ENCODE data around the gene P2RY8. TPM values are rescaled to one million over a fixed set of nuclear protein-coding genes. Genes with fewer than 3 reads are reported as not detected.
"Not testable (repeated sequence)": the region's sequence is repeated elsewhere in the genome, so short reads cannot be mapped to it uniquely, and the experiment has no call there.

P2RY8 gene
- total RNA-seq, 1 donor, result not detected

GRCh38 chrX:1477229-1477628, 59.8 kb downstream of the P2RY8 start:
- no peak for TF ChIP-seq CTCF (IDR thresholded peaks at IDR 0.05; ENCODE audit: extremely low read depth, low read depth, low read length)
- DNase-seq (ENCODE audit: insufficient read length, low spot score, missing footprints), result no peak
- no peak overlapping the region for H3K27ac ChIP-seq (ENCODE audit: low read depth, low read length)
- H3K4me3 ChIP-seq (ENCODE audit: insufficient read depth, low read length), result no peak overlapping the region
- no peak overlapping the region for H3K4me2 ChIP-seq (ENCODE audit: insufficient read depth, low read length)
- no peaks in the 10 kb centered on the region for H3K36me3 ChIP-seq (ENCODE audit: insufficient read depth, low read length)
- no peaks in the 10 kb centered on the region for H3K79me2 ChIP-seq (ENCODE audit: insufficient read depth, low read length)
- no peaks in the 10 kb centered on the region for H3K9me3 ChIP-seq (ENCODE audit: low read depth, low read length)
- H2AFZ ChIP-seq (ENCODE audit: low read length), result no peak overlapping the region
- H3K4me1 ChIP-seq (ENCODE audit: insufficient read depth, low read length), result no peaks in the 10 kb centered on the region
- H4K20me1 ChIP-seq (ENCODE audit: insufficient read depth, low read length), result no peaks in the 10 kb centered on the region
- no peaks in the 10 kb centered on the region for H3K27me3 ChIP-seq (ENCODE audit: insufficient read depth, low read length)

- no peak overlapping the region for H3K4me3 ChIP-seq (ENCODE audit: insufficient read depth, low read length)
- no peaks in the 10 kb centered on the region for H3K4me1 ChIP-seq (ENCODE audit: insufficient read depth, low read length)
- H3K79me2 ChIP-seq (ENCODE audit: insufficient read depth, low read length), result no peaks in the 10 kb centered on the region
- H4K20me1 ChIP-seq (ENCODE audit: insufficient read depth, low read length), result no peaks in the 10 kb centered on the region
- no peaks in the 10 kb centered on the region for H3K9me3 ChIP-seq (ENCODE audit: low read depth, low read length)
- H3K4me2 ChIP-seq (ENCODE audit: insufficient read depth, low read length), result no peak overlapping the region
- H3K27ac ChIP-seq (ENCODE audit: low read depth, low read length), result no peak overlapping the region
- no peak for TF ChIP-seq CTCF (IDR thresholded peaks at IDR 0.05; ENCODE audit: extremely low read depth, low read depth, low read length)
- H3K27me3 ChIP-seq (ENCODE audit: insufficient read depth, low read length), result no peaks in the 10 kb centered on the region
- no peak overlapping the region for H2AFZ ChIP-seq (ENCODE audit: low read length)
- no peaks in the 10 kb centered on the region for H3K36me3 ChIP-seq (ENCODE audit: insufficient read depth, low read length)
- no peak for DNase-seq (ENCODE audit: insufficient read length, low spot score, missing footprints)
Observed at GRCh38 chrX:1476682-1477081, 60.3 kb downstream of the P2RY8 start.

- no peaks in the 10 kb centered on the region for H3K9me3 ChIP-seq (ENCODE audit: low read depth, low read length)
- no peak for TF ChIP-seq CTCF (IDR thresholded peaks at IDR 0.05; ENCODE audit: extremely low read depth, low read depth, low read length)
- no peaks in the 10 kb centered on the region for H3K36me3 ChIP-seq (ENCODE audit: insufficient read depth, low read length)
- no peak for DNase-seq (ENCODE audit: insufficient read length, low spot score, missing footprints)
- H3K79me2 ChIP-seq (ENCODE audit: insufficient read depth, low read length), result no peaks in the 10 kb centered on the region
- H3K27me3 ChIP-seq (ENCODE audit: insufficient read depth, low read length), result no peaks in the 10 kb centered on the region
- H3K4me1 ChIP-seq (ENCODE audit: insufficient read depth, low read length), result no peaks in the 10 kb centered on the region
- no peak overlapping the region for H2AFZ ChIP-seq (ENCODE audit: low read length)
- H4K20me1 ChIP-seq (ENCODE audit: insufficient read depth, low read length), result no peaks in the 10 kb centered on the region
- no peak overlapping the region for H3K4me2 ChIP-seq (ENCODE audit: insufficient read depth, low read length)
- H3K4me3 ChIP-seq (ENCODE audit: insufficient read depth, low read length), result no peak overlapping the region
- H3K27ac ChIP-seq (ENCODE audit: low read depth, low read length), result no peak overlapping the region
Observed at GRCh38 chrX:1475881-1476280, 61.1 kb downstream of the P2RY8 start.

- Histone ChIP-seq H4K20me1 (ENCODE audit: insufficient read depth, low read length) (no peaks in the 10 kb centered on the region), H3K4me2 (ENCODE audit: insufficient read depth, low read length) (no peak overlapping the region), H3K4me1 (ENCODE audit: insufficient read depth, low read length) (no peaks in the 10 kb centered on the region), H3K36me3 (ENCODE audit: insufficient read depth, low read length) (no peaks in the 10 kb centered on the region), H3K9me3 (ENCODE audit: low read depth, low read length) (no peaks in the 10 kb centered on the region), H3K27me3 (ENCODE audit: insufficient read depth, low read length) (no peaks in the 10 kb centered on the region), H3K27ac (ENCODE audit: low read depth, low read length) (no peak overlapping the region), H2AFZ (ENCODE audit: low read length) (no peak overlapping the region), H3K79me2 (ENCODE audit: insufficient read depth, low read length) (no peaks in the 10 kb centered on the region), H3K4me3 (ENCODE audit: insufficient read depth, low read length) (no peak overlapping the region)
- DNase-seq (ENCODE audit: insufficient read length, low spot score, missing footprints), result no peak
- no peak for TF ChIP-seq CTCF (IDR thresholded peaks at IDR 0.05; ENCODE audit: extremely low read depth, low read depth, low read length)
Observed at GRCh38 chrX:1475481-1475880, 61.5 kb downstream of the P2RY8 start.

- H3K4me2 ChIP-seq (ENCODE audit: insufficient read depth, low read length); H2AFZ ChIP-seq (ENCODE audit: low read length); H3K4me3 ChIP-seq (ENCODE audit: insufficient read depth, low read length); H3K36me3 ChIP-seq (ENCODE audit: insufficient read depth, low read length); H3K79me2 ChIP-seq (ENCODE audit: insufficient read depth, low read length); DNase-seq (ENCODE audit: insufficient read length, low spot score, missing footprints); H4K20me1 ChIP-seq (ENCODE audit: insufficient read depth, low read length); H3K27me3 ChIP-seq (ENCODE audit: insufficient read depth, low read length); H3K4me1 ChIP-seq (ENCODE audit: insufficient read depth, low read length); H3K9me3 ChIP-seq (ENCODE audit: low read depth, low read length); H3K27ac ChIP-seq (ENCODE audit: low read depth, low read length): not testable (repeated sequence)
Observed at GRCh38 chrX:1474593-1474992, 62.4 kb downstream of the P2RY8 start.
